Endometrial microvascular endothelial cells (primary cell): ENCODE measurements around the gene UNC13A. TPM values are rescaled to one million over a fixed set of nuclear protein-coding genes. Genes with fewer than 3 reads are reported as not detected.
"Not testable (repeated sequence)": the region's sequence is repeated elsewhere in the genome, so short reads cannot be mapped to it uniquely, and the experiment has no call there.

ENCODE experiments used
- in situ Hi-C: cut with HindIII; loops from 2 replicates; pipeline ENCODE4 v1.10.0; 2017; ENCODE audit warnings: low sequenced_read_pairs, low pct_unique_long_range_greater_than_20kb; ENCODE audit errors: inconsistent ontology term
- total RNA-seq: library from RNA; depleted of rRNA; stranded (reverse); fragments of >200 nt; gene quantifications from one replicate; pipeline ENCODE4 v1.2.3, GENCODE V29; 2015; ENCODE audit errors: inconsistent ontology term

Gene UNC13A
- total RNA-seq, 1 donor from 2014 or later, result 0.09 TPM

- in situ Hi-C loops, result no loop called here
Measured at GRCh38 chr19:17555929-17556813, 132.0 kb downstream of the UNC13A start.

GRCh38 chr19:17555480-17555928 is 132.7 kb downstream of the UNC13A start, which contains the start of gene COLGALT1:
Gene COLGALT1 (plus strand): TSS chr19:17555649. CDS start chr19:17555714, 65 bp downstream.
- in situ Hi-C loops, result no loop called here

GRCh38 chr19:17554968-17555479 is 133.1 kb downstream of the UNC13A start:
- in situ Hi-C loops, result no loop called here

- in situ Hi-C loops, result no loop called here
Measured at GRCh38 chr19:17553256-17553655, 134.9 kb downstream of the UNC13A start.

- in situ Hi-C loops, result not testable (repeated sequence)
Measured at GRCh38 chr19:17552735-17553134, 135.4 kb downstream of the UNC13A start.

Other genes starting within 250 kb of the UNC13A start
- gene TMEM221, start 239.7 kb downstream of the UNC13A start, total RNA-seq, result not detected
- gene NXNL1, start 227.4 kb downstream of the UNC13A start, total RNA-seq, result not detected
- gene SLC27A1, start 217.8 kb downstream of the UNC13A start, total RNA-seq, result 7.5 TPM
- gene PGLS, start 176.7 kb downstream of the UNC13A start, total RNA-seq, result 67.2 TPM
- 79.4 TPM for gene COLGALT1, start 132.7 kb downstream of the UNC13A start, total RNA-seq
- gene MAP1S, start 31.1 kb upstream of the UNC13A start, total RNA-seq, result 33.6 TPM
- 3.0 TPM for gene FCHO1, start 63.1 kb upstream of the UNC13A start, total RNA-seq
- gene B3GNT3, start 106.8 kb upstream of the UNC13A start, total RNA-seq, result not detected
- not detected for gene INSL3, start 133.2 kb upstream of the UNC13A start, total RNA-seq
- 4.5 TPM for gene JAK3, start 159.6 kb upstream of the UNC13A start, total RNA-seq
- gene RPL18A, start 171.6 kb upstream of the UNC13A start, total RNA-seq, result 1,241 TPM
- gene SLC5A5, start 183.6 kb upstream of the UNC13A start, total RNA-seq, result not detected
- 87.6 TPM for gene CCDC124, start 244.7 kb upstream of the UNC13A start, total RNA-seq